GM21528 (cell line): ENCODE measurements around the gene DPH7.
"Not testable (repeated sequence)": the region's sequence is repeated elsewhere in the genome, so short reads cannot be mapped to it uniquely, and the experiment has no call there.

ENCODE experiments used
- ATAC-seq: cut with Tn5 transposase; IDR thresholded peaks from one replicate; pipeline ENCODE4 v1.9.1; 2021; ENCODE audit warnings: mild to moderate bottlenecking, moderate library complexity; ENCODE audit not compliant: unreplicated experiment, low FRiP score

Gene DPH7

GRCh38 chr9:137606734-137607138 is 28.0 kb upstream of the DPH7 start:
- ATAC-seq, result no peak

- ATAC-seq, result peak; percentile 23
Measured at GRCh38 chr9:137606005-137606621, 27.4 kb upstream of the DPH7 start.

- ATAC-seq, result peak; percentile 61
Measured at GRCh38 chr9:137605121-137606004, 26.6 kb upstream of the DPH7 start, which contains the start of gene ARRDC1. ARRDC1 (plus strand) TSS chr9:137605686; CDS start chr9:137605718, 32 bp downstream.

GRCh38 chr9:137604345-137605086 is 25.8 kb upstream of the DPH7 start:
- ATAC-seq, result no peak

GRCh38 chr9:137603879-137604278 is 25.2 kb upstream of the DPH7 start:
- ATAC-seq, result no peak

GRCh38 chr9:137602661-137603060 is 23.9 kb upstream of the DPH7 start:
- no peak for ATAC-seq

GRCh38 chr9:137598943-137599342 is 20.2 kb upstream of the DPH7 start:
- ATAC-seq, result no peak

- ATAC-seq, result not testable (repeated sequence)
Measured at GRCh38 chr9:137596577-137596976, 17.9 kb upstream of the DPH7 start.

- no peak for ATAC-seq
Measured at GRCh38 chr9:137593176-137593575, 14.5 kb upstream of the DPH7 start.

- ATAC-seq, result no peak
Measured at GRCh38 chr9:137592767-137593166, 14.0 kb upstream of the DPH7 start.

GRCh38 chr9:137590469-137591383 is 12.0 kb upstream of the DPH7 start, which contains the start of gene ZMYND19:
ZMYND19 (minus strand) TSS chr9:137590512; CDS start chr9:137590263, 249 bp downstream.
- peak; percentile 69 for ATAC-seq

GRCh38 chr9:137590123-137590468 is 11.4 kb upstream of the DPH7 start:
- ATAC-seq, result no peak

GRCh38 chr9:137589441-137590122 is 10.9 kb upstream of the DPH7 start:
- peak; percentile 16 for ATAC-seq

GRCh38 chr9:137588891-137589290 is 10.2 kb upstream of the DPH7 start:
- no peak for ATAC-seq

GRCh38 chr9:137588311-137588710 is 9.6 kb upstream of the DPH7 start:
- ATAC-seq, result no peak

GRCh38 chr9:137586854-137587253 is 8.1 kb upstream of the DPH7 start:
- ATAC-seq, result no peak

GRCh38 chr9:137583957-137584356 is 5.2 kb upstream of the DPH7 start:
- ATAC-seq, result no peak

GRCh38 chr9:137583347-137583746 is 4.6 kb upstream of the DPH7 start:
- ATAC-seq, result no peak

- no peak for ATAC-seq
Measured at GRCh38 chr9:137582286-137582860, 3.6 kb upstream of the DPH7 start.
